Activated effector memory CD4-positive, alpha-beta T cell treated with Interleukin-2 at 50 U/mL for 16 hours (primary cell): ENCODE results near the gene RRAS2.
"Not testable (repeated sequence)": the region's sequence is repeated elsewhere in the genome, so short reads cannot be mapped to it uniquely, and the experiment has no call there.

Source experiments
- DNase-seq: peaks from one replicate; pipeline ENCODE4 v3.0.0-alpha.2; 2020

Gene RRAS2

GRCh38 chr11:14300661-14301304, 58.2 kb downstream of the RRAS2 start:
- DNase-seq = peak; percentile 31

GRCh38 chr11:14299921-14300320, 59.1 kb downstream of the RRAS2 start:
- no peak for DNase-seq

GRCh38 chr11:14290422-14290821, 68.6 kb downstream of the RRAS2 start:
- no peak for DNase-seq

GRCh38 chr11:14288189-14288935, 70.6 kb downstream of the RRAS2 start:
- DNase-seq = no peak

GRCh38 chr11:14278869-14279268, 80.1 kb downstream of the RRAS2 start:
- not testable (repeated sequence) for DNase-seq

GRCh38 chr11:14275076-14275475, 83.9 kb downstream of the RRAS2 start:
- no peak for DNase-seq

- DNase-seq = no peak
Observed at GRCh38 chr11:14273895-14274294, 85.1 kb downstream of the RRAS2 start.

GRCh38 chr11:14270690-14271542, 88.1 kb downstream of the RRAS2 start:
- DNase-seq = no peak

- no peak for DNase-seq
Observed at GRCh38 chr11:14269692-14270573, 89.0 kb downstream of the RRAS2 start.

GRCh38 chr11:14267861-14268635, 90.9 kb downstream of the RRAS2 start:
- DNase-seq = no peak

- no peak for DNase-seq
Observed at GRCh38 chr11:14266622-14267021, 92.4 kb downstream of the RRAS2 start.

- DNase-seq = no peak
Observed at GRCh38 chr11:14264966-14265365, 94.0 kb downstream of the RRAS2 start.

GRCh38 chr11:14262271-14262846, 96.6 kb downstream of the RRAS2 start:
- no peak for DNase-seq

GRCh38 chr11:14261066-14261465, 97.9 kb downstream of the RRAS2 start:
- DNase-seq = no peak

GRCh38 chr11:14259878-14260277, 99.1 kb downstream of the RRAS2 start:
- no peak for DNase-seq

GRCh38 chr11:14259186-14259784, 99.7 kb downstream of the RRAS2 start:
- DNase-seq = no peak

- DNase-seq = no peak
Observed at GRCh38 chr11:14258221-14258935, 100.6 kb downstream of the RRAS2 start.

- no peak for DNase-seq
Observed at GRCh38 chr11:14255238-14255534, 103.8 kb downstream of the RRAS2 start.

- DNase-seq = no peak
Observed at GRCh38 chr11:14254533-14255237, 104.3 kb downstream of the RRAS2 start.

- DNase-seq = no peak
Observed at GRCh38 chr11:14253840-14254239, 105.1 kb downstream of the RRAS2 start.
